ENCODE measurements around the gene PTGFR. TPM values are rescaled to one million over a fixed set of nuclear protein-coding genes. Genes with fewer than 3 reads are reported as not detected.

PTGFR gene
- polyA plus RNA-seq, 2 donors: 0.10 to 0.20 TPM

- no peak overlapping the region for H3K4me3 ChIP-seq (ENCODE audit: low read depth in 1 of 2, low read length in 2 of 2)
- 77 to 89% methylated on average over 2 of the region's 2 CpGs for WGBS, 2 donors
- H3K9me3 ChIP-seq (ENCODE audit: control insufficient read depth in 2 of 2, insufficient read depth in 1 of 2, low read depth in 1 of 2, low read length in 1 of 2): no peaks in the 10 kb centered on the region
- no peaks in the 10 kb centered on the region for H3K27me3 ChIP-seq (ENCODE audit: control insufficient read depth in 1 of 2, insufficient read depth in 2 of 2, low read length in 2 of 2)
- no peaks in the 10 kb centered on the region for H3K4me1 ChIP-seq (ENCODE audit: control insufficient read depth in 2 of 2, insufficient read depth in 2 of 2, low read length in 1 of 2)
- H3K36me3 ChIP-seq (ENCODE audit: control insufficient read depth in 2 of 2, insufficient read depth in 2 of 2, low read length in 1 of 2): no peaks in the 10 kb centered on the region
- no peak overlapping the region for H3K27ac ChIP-seq (ENCODE audit: low read depth in 2 of 2, low read length in 1 of 2)
Observed at GRCh38 chr1:78561856-78562255, 71.1 kb downstream of the PTGFR start.

DNA sequence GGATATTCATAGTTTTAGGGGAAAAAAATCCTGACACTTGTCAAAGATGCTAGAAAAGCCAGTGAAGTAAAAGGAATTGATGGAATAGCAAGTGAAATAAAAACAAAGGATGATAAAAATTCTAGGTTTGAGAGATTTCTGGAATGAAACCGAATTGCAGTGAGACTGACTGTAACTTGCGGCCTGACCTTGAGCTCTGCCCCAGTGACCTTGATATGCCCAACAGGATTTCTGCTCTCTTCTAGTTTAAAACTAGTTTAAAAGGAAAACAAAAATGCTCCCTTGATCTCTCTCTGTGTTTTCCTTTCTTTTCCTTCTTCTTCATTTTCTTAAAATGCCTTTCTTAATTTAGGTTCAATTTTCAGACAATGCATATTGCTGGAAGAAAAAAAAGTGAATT lies 74.6 kb downstream of the PTGFR start:
- Histone ChIP-seq H3K9me3 (ENCODE audit: control insufficient read depth in 2 of 2, insufficient read depth in 1 of 2, low read depth in 1 of 2, low read length in 1 of 2) (no peaks in the 10 kb centered on the region), H3K27me3 (ENCODE audit: control insufficient read depth in 1 of 2, insufficient read depth in 2 of 2, low read length in 2 of 2) (no peaks in the 10 kb centered on the region), H3K4me1 (ENCODE audit: control insufficient read depth in 2 of 2, insufficient read depth in 2 of 2, low read length in 1 of 2) (no peaks in the 10 kb centered on the region), H3K27ac (ENCODE audit: low read depth in 2 of 2, low read length in 1 of 2) (no peak overlapping the region), H3K36me3 (ENCODE audit: control insufficient read depth in 2 of 2, insufficient read depth in 2 of 2, low read length in 1 of 2) (no peaks in the 10 kb centered on the region), H3K4me3 (ENCODE audit: low read depth in 1 of 2, low read length in 2 of 2) (no peak overlapping the region)
- 70 to 83% methylated on average over 2 of the region's 2 CpGs for WGBS, 2 donors

DNA sequence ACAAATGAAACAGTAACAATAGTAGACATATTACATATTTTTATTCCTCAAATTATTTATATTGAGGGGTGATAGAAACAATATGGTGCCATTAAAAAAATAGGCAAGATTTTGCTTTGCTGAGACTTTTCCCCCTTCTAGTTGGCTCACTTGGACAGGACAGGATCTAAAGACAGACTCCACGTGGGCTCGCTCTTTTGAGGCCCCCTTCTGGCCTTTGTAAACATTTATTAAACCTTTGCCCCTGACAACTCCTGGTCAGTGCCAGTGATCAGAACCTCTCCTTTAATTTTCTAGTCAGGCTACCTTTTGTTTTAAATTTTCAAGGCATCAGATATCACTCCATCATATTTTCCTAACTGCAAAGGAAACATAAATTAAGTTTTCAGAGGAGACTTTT lies 79.8 kb downstream of the PTGFR start:
- H3K27ac ChIP-seq (ENCODE audit: low read depth in 2 of 2, low read length in 1 of 2): no peak overlapping the region
- no peaks in the 10 kb centered on the region for H3K9me3 ChIP-seq (ENCODE audit: control insufficient read depth in 2 of 2, insufficient read depth in 1 of 2, low read depth in 1 of 2, low read length in 1 of 2)
- H3K27me3 ChIP-seq (ENCODE audit: control insufficient read depth in 1 of 2, insufficient read depth in 2 of 2, low read length in 2 of 2): no peaks in the 10 kb centered on the region
- no peak overlapping the region for H3K4me3 ChIP-seq (ENCODE audit: low read depth in 1 of 2, low read length in 2 of 2)
- no peaks in the 10 kb centered on the region for H3K36me3 ChIP-seq (ENCODE audit: control insufficient read depth in 2 of 2, insufficient read depth in 2 of 2, low read length in 1 of 2)
- H3K4me1 ChIP-seq (ENCODE audit: control insufficient read depth in 2 of 2, insufficient read depth in 2 of 2, low read length in 1 of 2): no peaks in the 10 kb centered on the region
- 43 to 46% methylated on average over 2 of the region's 2 CpGs for WGBS, 2 donors

GRCh38 chr1:78577257-78578100 lies 86.7 kb downstream of the PTGFR start:
- H3K27ac ChIP-seq (ENCODE audit: low read depth in 2 of 2, low read length in 1 of 2): no peak overlapping the region
- H3K4me1 ChIP-seq (ENCODE audit: control insufficient read depth in 2 of 2, insufficient read depth in 2 of 2, low read length in 1 of 2): no peaks in the 10 kb centered on the region
- WGBS, 2 donors: 61 to 63% methylated on average over 9 of the region's 9 CpGs
- no peak overlapping the region for H3K4me3 ChIP-seq (ENCODE audit: low read depth in 1 of 2, low read length in 2 of 2)
- H3K9me3 ChIP-seq (ENCODE audit: control insufficient read depth in 2 of 2, insufficient read depth in 1 of 2, low read depth in 1 of 2, low read length in 1 of 2): no peaks in the 10 kb centered on the region
- H3K27me3 ChIP-seq (ENCODE audit: control insufficient read depth in 1 of 2, insufficient read depth in 2 of 2, low read length in 2 of 2): no peaks in the 10 kb centered on the region
- no peaks in the 10 kb centered on the region for H3K36me3 ChIP-seq (ENCODE audit: control insufficient read depth in 2 of 2, insufficient read depth in 2 of 2, low read length in 1 of 2)

- Histone ChIP-seq H3K9me3 (ENCODE audit: control insufficient read depth in 2 of 2, insufficient read depth in 1 of 2, low read depth in 1 of 2, low read length in 1 of 2) (no peaks in the 10 kb centered on the region), H3K4me3 (ENCODE audit: low read depth in 1 of 2, low read length in 2 of 2) (no peak overlapping the region), H3K27me3 (ENCODE audit: control insufficient read depth in 1 of 2, insufficient read depth in 2 of 2, low read length in 2 of 2) (no peaks in the 10 kb centered on the region), H3K4me1 (ENCODE audit: control insufficient read depth in 2 of 2, insufficient read depth in 2 of 2, low read length in 1 of 2) (no peaks in the 10 kb centered on the region), H3K36me3 (ENCODE audit: control insufficient read depth in 2 of 2, insufficient read depth in 2 of 2, low read length in 1 of 2) (no peaks in the 10 kb centered on the region), H3K27ac (ENCODE audit: low read depth in 2 of 2, low read length in 1 of 2) (no peak overlapping the region)
- 56 to 67% methylated on average over 1 of the region's 1 CpG for WGBS, 2 donors
Observed at GRCh38 chr1:78586572-78586971, 95.8 kb downstream of the PTGFR start.

GRCh38 chr1:78587211-78587610 lies 96.4 kb downstream of the PTGFR start:
- H3K36me3 ChIP-seq (ENCODE audit: control insufficient read depth in 2 of 2, insufficient read depth in 2 of 2, low read length in 1 of 2): no peaks in the 10 kb centered on the region
- no peak overlapping the region for H3K27ac ChIP-seq (ENCODE audit: low read depth in 2 of 2, low read length in 1 of 2)
- H3K9me3 ChIP-seq (ENCODE audit: control insufficient read depth in 2 of 2, insufficient read depth in 1 of 2, low read depth in 1 of 2, low read length in 1 of 2): no peaks in the 10 kb centered on the region
- no peak overlapping the region for H3K4me3 ChIP-seq (ENCODE audit: low read depth in 1 of 2, low read length in 2 of 2)
- H3K27me3 ChIP-seq (ENCODE audit: control insufficient read depth in 1 of 2, insufficient read depth in 2 of 2, low read length in 2 of 2): no peaks in the 10 kb centered on the region
- WGBS, 2 donors: 47 to 80% methylated on average over 1 of the region's 1 CpG
- no peaks in the 10 kb centered on the region for H3K4me1 ChIP-seq (ENCODE audit: control insufficient read depth in 2 of 2, insufficient read depth in 2 of 2, low read length in 1 of 2)

Other genes with a start within 250 kb of the PTGFR start
- gene IFI44L, start 129.5 kb downstream of the PTGFR start, polyA plus RNA-seq: under 1 TPM; 0.41 to 0.59 TPM
- gene IFI44, start 158.9 kb downstream of the PTGFR start, polyA plus RNA-seq: 10 to 100 TPM in 1 of 2 donors, 1 to 10 TPM in 1; 6.8 to 20.0 TPM

Measured in esophagus (tissue), 2 donors.